A673 (cell line): Measurements from ENCODE around the gene IDS. TPM values are rescaled to one million over a fixed set of nuclear protein-coding genes. Genes with fewer than 3 reads are reported as not detected.

Source experiments
- BruUV-seq: library from RNA; stranded (reverse); fragments of 400-500 nt; replicated peaks from 2 replicates; lab custom pipeline; 2021; lab: Mats Ljungman, UMichigan
- CTCF ChIA-PET: fragments of 300-600 bp; sonication (Branson Sonifier 250); formaldehyde crosslinking; loops from one replicate; lab custom pipeline; 2022; ENCODE audit warnings: antibody characterized with exemption; lab: Charles Lee
- POLR2A ChIA-PET: fragments of 300-600 bp; sonication (Branson Sonifier 250); formaldehyde crosslinking; loops from one replicate; lab custom pipeline; 2022; ENCODE audit warnings: antibody characterized with exemption; ENCODE audit not compliant: low non-redundant PET; lab: Charles Lee
- DNase-seq: peaks from one replicate; pipeline ENCODE4 v3.0.0-alpha.2; 2015; ENCODE audit warnings: low spot score
- H3K27ac ChIP-seq: fragments of 200-600 bp; sonication (generic); 2 replicates; pipeline ENCODE4 v1.5.1; 2016; ENCODE audit warnings: mixed run types, low read depth, mild to moderate bottlenecking, mixed read lengths, antibody characterized with exemption, low read length; ENCODE audit not compliant: poor library complexity, severe bottlenecking
- H3K27me3 ChIP-seq: fragments of 200-600 bp; sonication (generic); replicated peaks from 2 replicates; pipeline ENCODE4 v1.6.1; 2017; ENCODE audit warnings: mixed run types, low read depth, mild to moderate bottlenecking, mixed read lengths, antibody characterized with exemption, low read length; ENCODE audit not compliant: insufficient read depth, poor library complexity
- H3K36me3 ChIP-seq: fragments of 200-600 bp; sonication (generic); 2 replicates; pipeline ENCODE4 v1.6.1; 2016; ENCODE audit warnings: mixed run types, mild to moderate bottlenecking, mixed read lengths, antibody characterized with exemption, low read length; ENCODE audit not compliant: insufficient read depth, poor library complexity, severe bottlenecking
- H3K4me1 ChIP-seq: fragments of 200-600 bp; sonication (generic); 2 replicates; pipeline ENCODE4 v1.6.1; 2017; ENCODE audit warnings: mixed run types, mild to moderate bottlenecking, mixed read lengths, antibody characterized with exemption, low read length; ENCODE audit not compliant: insufficient read depth, poor library complexity, severe bottlenecking
- H3K4me3 ChIP-seq: fragments of 200-600 bp; sonication (generic); 2 replicates; pipeline ENCODE4 v1.5.1; 2016; ENCODE audit warnings: low read depth, mixed run types, mild to moderate bottlenecking, mixed read lengths, low read length; ENCODE audit not compliant: poor library complexity, severe bottlenecking
- H3K9me3 ChIP-seq: fragments of 200-600 bp; sonication (generic); 2 replicates; pipeline ENCODE4 v1.6.1; 2016; ENCODE audit warnings: mixed run types, low read depth, mild to moderate bottlenecking, mixed read lengths, antibody characterized with exemption, low read length; ENCODE audit not compliant: poor library complexity, severe bottlenecking
- EZH2 ChIP-seq: fragments of 200-600 bp; sonication (generic); IDR thresholded peaks from 2 replicates; pipeline ENCODE4 v1.6.1; 2017; ENCODE audit warnings: borderline replicate concordance, low read depth, mild to moderate bottlenecking, mixed read lengths, antibody characterized with exemption, low read length; ENCODE audit not compliant: poor library complexity, severe bottlenecking
- intact Hi-C: fragments of 100-400 bp; cut with micrococcal nuclease; formaldehyde crosslinking; loops from one replicate; pipeline ENCODE4 v1.10.0; 2022; ENCODE audit not compliant: unreplicated experiment
- total RNA-seq: library from RNA; stranded (reverse); gene quantifications from 2 replicates; pipeline ENCODE4 v1.2.3, GENCODE V29; 2021
- TF ChIP-seq, protein P1 (sequence below): fragments of 300-800, 200-600 bp; sonication (generic); conservative IDR thresholded peaks from 2 replicates; pipeline ENCODE4 v1.5.1; 2017; ENCODE audit warnings: low read depth, mild to moderate bottlenecking, antibody characterized with exemption, low read length, moderate library complexity, mixed read lengths

Gene IDS
- total RNA-seq, 1 experiment from 2014 or later, result 50.7 TPM

- CTCF ChIA-PET, result no interaction called here
- intact Hi-C loops, result no loop called here
- no TSS peak for BruUV-seq
Observed at GRCh38 chrX:149487292-149487691, 17.8 kb downstream of the IDS start.

GRCh38 chrX:149476513-149476912 is 28.6 kb downstream of the IDS start:
- TF ChIP-seq, protein P1, sequence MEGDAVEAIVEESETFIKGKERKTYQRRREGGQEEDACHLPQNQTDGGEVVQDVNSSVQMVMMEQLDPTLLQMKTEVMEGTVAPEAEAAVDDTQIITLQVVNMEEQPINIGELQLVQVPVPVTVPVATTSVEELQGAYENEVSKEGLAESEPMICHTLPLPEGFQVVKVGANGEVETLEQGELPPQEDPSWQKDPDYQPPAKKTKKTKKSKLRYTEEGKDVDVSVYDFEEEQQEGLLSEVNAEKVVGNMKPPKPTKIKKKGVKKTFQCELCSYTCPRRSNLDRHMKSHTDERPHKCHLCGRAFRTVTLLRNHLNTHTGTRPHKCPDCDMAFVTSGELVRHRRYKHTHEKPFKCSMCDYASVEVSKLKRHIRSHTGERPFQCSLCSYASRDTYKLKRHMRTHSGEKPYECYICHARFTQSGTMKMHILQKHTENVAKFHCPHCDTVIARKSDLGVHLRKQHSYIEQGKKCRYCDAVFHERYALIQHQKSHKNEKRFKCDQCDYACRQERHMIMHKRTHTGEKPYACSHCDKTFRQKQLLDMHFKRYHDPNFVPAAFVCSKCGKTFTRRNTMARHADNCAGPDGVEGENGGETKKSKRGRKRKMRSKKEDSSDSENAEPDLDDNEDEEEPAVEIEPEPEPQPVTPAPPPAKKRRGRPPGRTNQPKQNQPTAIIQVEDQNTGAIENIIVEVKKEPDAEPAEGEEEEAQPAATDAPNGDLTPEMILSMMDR, result no peak
- TF ChIP-seq EZH2, result no peak
- no TSS peak for BruUV-seq
- ChIA-PET CTCF (no interaction called here), POLR2A (no interaction called here)
- H3K27me3 ChIP-seq, result peaks cover 3% of the 10 kb centered on the region
- intact Hi-C loops, result no loop called here
- no peak overlapping the region for H3K4me3 ChIP-seq
- no peak for DNase-seq
- H3K36me3 ChIP-seq, result no peaks in the 10 kb centered on the region
- H3K27ac ChIP-seq, result no peak overlapping the region
- H3K9me3 ChIP-seq, result no peaks in the 10 kb centered on the region
- H3K4me1 ChIP-seq, result no peaks in the 10 kb centered on the region

More at GRCh38 chrX:149487292-149487691, 17.8 kb downstream of the IDS start:
- H3K27me3 ChIP-seq, result no peaks in the 10 kb centered on the region
- TF ChIP-seq EZH2, result no peak
- TF ChIP-seq, protein P1, result peak; percentile 20; the same call in 1 of the 2 replicates
- H3K27ac ChIP-seq, result no peak overlapping the region
- no peak for DNase-seq
- no peaks in the 10 kb centered on the region for H3K4me1 ChIP-seq
- no peaks in the 10 kb centered on the region for H3K9me3 ChIP-seq
- POLR2A ChIA-PET, result no interaction called here
- H3K36me3 ChIP-seq, result peaks cover 9% of the 10 kb centered on the region
- H3K4me3 ChIP-seq, result no peak overlapping the region

GRCh38 chrX:149473966-149474365 is 31.1 kb downstream of the IDS start:
- DNase-seq, result no peak
- H3K4me1 ChIP-seq, result no peaks in the 10 kb centered on the region
- H3K36me3 ChIP-seq, result no peaks in the 10 kb centered on the region
- no TSS peak for BruUV-seq
- intact Hi-C loops, result no loop called here
- no peak overlapping the region for H3K27ac ChIP-seq
- POLR2A ChIA-PET, result no interaction called here
- no peaks in the 10 kb centered on the region for H3K9me3 ChIP-seq
- H3K27me3 ChIP-seq, result peaks cover 3% of the 10 kb centered on the region
- TF ChIP-seq, protein P1, result no peak
- no peak for TF ChIP-seq EZH2
- H3K4me3 ChIP-seq, result no peak overlapping the region
- CTCF ChIA-PET, result no interaction called here
